IMR-90 (cell line): ENCODE measurements around the gene TTC3.
A peak's percentile ranks its signal among the peaks of the same experiment; 100 is the strongest.

Experiments
- CEBPB ChIP-seq: IDR thresholded peaks from 2 replicates; pipeline ENCODE4 v1.6.1; 2012; ENCODE audit warnings: low read depth, low read length, improper control_type of control experiment
- FOS ChIP-seq: fragments of 150-350 bp; IDR thresholded peaks from 2 replicates; pipeline ENCODE4 v1.6.1; 2016; ENCODE audit warnings: low read depth, low read length
- MAZ ChIP-seq: IDR thresholded peaks from 2 replicates; pipeline ENCODE4 v1.6.1; 2012; ENCODE audit warnings: low read depth, mild to moderate bottlenecking, low read length, improper control_type of control experiment, moderate library complexity, borderline replicate concordance
- MXI1 ChIP-seq: IDR thresholded peaks from 2 replicates; pipeline ENCODE4 v1.6.1; 2012; ENCODE audit warnings: low read depth, mild to moderate bottlenecking, low read length, moderate library complexity, borderline replicate concordance
- POLR2A ChIP-seq: IDR thresholded peaks from 2 replicates; pipeline ENCODE4 v1.6.1; 2012; ENCODE audit warnings: mild to moderate bottlenecking, low read depth, low read length
- RAD21 ChIP-seq: IDR thresholded peaks from 2 replicates; pipeline ENCODE4 v1.6.1; 2012; ENCODE audit warnings: low read length, improper control_type of control experiment
- RFX5 ChIP-seq: IDR thresholded peaks from 2 replicates; pipeline ENCODE4 v1.8.0; 2012; ENCODE audit warnings: low read depth, mild to moderate bottlenecking, low read length, moderate library complexity
- TF ChIP-seq, protein P1 (sequence below): conservative IDR thresholded peaks from 2 replicates; pipeline ENCODE4 v1.5.1; 2012; ENCODE audit warnings: mild to moderate bottlenecking, low read depth, low read length, improper control_type of control experiment
- TF ChIP-seq, protein P2 (sequence below): fragments of 150-350 bp; IDR thresholded peaks from 2 replicates; pipeline ENCODE4 v1.6.1; 2017; ENCODE audit warnings: mild to moderate bottlenecking, antibody characterized with exemption, low read length, low read depth

DNA sequence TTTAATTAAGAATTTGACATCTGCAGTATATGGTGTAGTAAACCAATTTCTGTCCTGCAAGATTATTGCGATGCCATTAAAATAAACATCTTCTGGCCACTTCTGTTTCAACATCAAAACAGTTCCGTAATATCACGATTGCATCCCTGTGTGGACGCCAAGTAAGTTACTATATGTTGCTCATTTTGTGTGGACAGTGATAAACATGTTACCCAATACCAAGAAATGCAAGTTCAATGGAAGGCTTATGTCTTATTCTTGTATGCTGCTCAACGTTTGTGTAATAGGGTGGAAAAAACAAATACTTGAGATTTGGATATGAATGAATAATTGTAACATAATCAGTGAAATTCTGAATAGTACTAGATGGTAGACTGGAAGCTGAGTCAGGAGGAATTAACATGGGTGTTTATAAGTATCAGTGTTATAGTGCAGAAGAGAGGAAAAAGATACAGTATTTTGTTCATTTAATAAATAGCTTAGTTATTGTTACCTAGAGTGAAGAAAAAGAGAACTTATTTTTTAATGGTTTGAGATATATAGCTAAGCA lies 15.2 kb downstream of the TTC3 start:
- TF ChIP-seq, protein P1, sequence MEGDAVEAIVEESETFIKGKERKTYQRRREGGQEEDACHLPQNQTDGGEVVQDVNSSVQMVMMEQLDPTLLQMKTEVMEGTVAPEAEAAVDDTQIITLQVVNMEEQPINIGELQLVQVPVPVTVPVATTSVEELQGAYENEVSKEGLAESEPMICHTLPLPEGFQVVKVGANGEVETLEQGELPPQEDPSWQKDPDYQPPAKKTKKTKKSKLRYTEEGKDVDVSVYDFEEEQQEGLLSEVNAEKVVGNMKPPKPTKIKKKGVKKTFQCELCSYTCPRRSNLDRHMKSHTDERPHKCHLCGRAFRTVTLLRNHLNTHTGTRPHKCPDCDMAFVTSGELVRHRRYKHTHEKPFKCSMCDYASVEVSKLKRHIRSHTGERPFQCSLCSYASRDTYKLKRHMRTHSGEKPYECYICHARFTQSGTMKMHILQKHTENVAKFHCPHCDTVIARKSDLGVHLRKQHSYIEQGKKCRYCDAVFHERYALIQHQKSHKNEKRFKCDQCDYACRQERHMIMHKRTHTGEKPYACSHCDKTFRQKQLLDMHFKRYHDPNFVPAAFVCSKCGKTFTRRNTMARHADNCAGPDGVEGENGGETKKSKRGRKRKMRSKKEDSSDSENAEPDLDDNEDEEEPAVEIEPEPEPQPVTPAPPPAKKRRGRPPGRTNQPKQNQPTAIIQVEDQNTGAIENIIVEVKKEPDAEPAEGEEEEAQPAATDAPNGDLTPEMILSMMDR = no peak
- TF ChIP-seq POLR2A (no peak), RFX5 (no peak), CEBPB (peak; percentile 76), MXI1 (no peak), RAD21 (no peak), MAZ (no peak), FOS (no peak)
- TF ChIP-seq, protein P2, sequence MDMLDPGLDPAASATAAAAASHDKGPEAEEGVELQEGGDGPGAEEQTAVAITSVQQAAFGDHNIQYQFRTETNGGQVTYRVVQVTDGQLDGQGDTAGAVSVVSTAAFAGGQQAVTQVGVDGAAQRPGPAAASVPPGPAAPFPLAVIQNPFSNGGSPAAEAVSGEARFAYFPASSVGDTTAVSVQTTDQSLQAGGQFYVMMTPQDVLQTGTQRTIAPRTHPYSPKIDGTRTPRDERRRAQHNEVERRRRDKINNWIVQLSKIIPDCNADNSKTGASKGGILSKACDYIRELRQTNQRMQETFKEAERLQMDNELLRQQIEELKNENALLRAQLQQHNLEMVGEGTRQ = no peak
